GM21423 (cell line): Measurements from ENCODE around the gene COG6.

Experiments
- ATAC-seq: cut with Tn5 transposase; IDR thresholded peaks from one replicate; pipeline ENCODE4 v1.9.1; 2021; ENCODE audit warnings: mild to moderate bottlenecking, moderate library complexity; ENCODE audit not compliant: unreplicated experiment

The COG6 gene

GRCh38 chr13:39767791-39768517 is 112.5 kb downstream of the COG6 start:
- no peak for ATAC-seq

- no peak for ATAC-seq
Measured at GRCh38 chr13:39768962-39769361, 113.5 kb downstream of the COG6 start.

GRCh38 chr13:39770221-39771090 is 115.0 kb downstream of the COG6 start:
- no peak for ATAC-seq

- ATAC-seq, result no peak
Measured at GRCh38 chr13:39773833-39774232, 118.4 kb downstream of the COG6 start.

GRCh38 chr13:39776439-39776838 is 121.0 kb downstream of the COG6 start:
- ATAC-seq, result peak; percentile 54

GRCh38 chr13:39777021-39777420 is 121.6 kb downstream of the COG6 start:
- no peak for ATAC-seq

- no peak for ATAC-seq
Measured at GRCh38 chr13:39777527-39778061, 122.1 kb downstream of the COG6 start.

GRCh38 chr13:39779337-39780265 is 124.1 kb downstream of the COG6 start:
- no peak for ATAC-seq

GRCh38 chr13:39780711-39781110 is 125.2 kb downstream of the COG6 start:
- ATAC-seq, result no peak

GRCh38 chr13:39781381-39781780 is 125.9 kb downstream of the COG6 start:
- no peak for ATAC-seq

GRCh38 chr13:39783051-39783450 is 127.6 kb downstream of the COG6 start:
- no peak for ATAC-seq

GRCh38 chr13:39784347-39784746 is 128.9 kb downstream of the COG6 start:
- no peak for ATAC-seq

GRCh38 chr13:39786091-39786490 is 130.6 kb downstream of the COG6 start:
- no peak for ATAC-seq

- no peak for ATAC-seq
Measured at GRCh38 chr13:39787086-39787487, 131.6 kb downstream of the COG6 start.

- no peak for ATAC-seq
Measured at GRCh38 chr13:39788102-39788501, 132.6 kb downstream of the COG6 start.

GRCh38 chr13:39789451-39789850 is 134.0 kb downstream of the COG6 start:
- no peak for ATAC-seq
